CD4-positive, alpha-beta T cell treated with Interleukin-17A for 1 hour (primary cell): ENCODE data around the gene MYO7B.
"Not testable (repeated sequence)": the region's sequence is repeated elsewhere in the genome, so short reads cannot be mapped to it uniquely, and the experiment has no call there.

Experiments
- DNase-seq: peaks from one replicate; pipeline ENCODE4 v3.0.0-alpha.2; 2020

Gene MYO7B

GRCh38 chr2:127524198-127524834, 11.2 kb upstream of the MYO7B start:
- DNase-seq, result not testable (repeated sequence)

- DNase-seq, result peak; percentile 17
Measured at GRCh38 chr2:127525691-127526131, 9.8 kb upstream of the MYO7B start.

GRCh38 chr2:127526132-127527000, 9.1 kb upstream of the MYO7B start, which contains the start of gene IWS1:
IWS1 (minus strand) TSS chr2:127526489; CDS start chr2:127526208, 281 bp downstream.
- DNase-seq, result peak; percentile 94

- no peak for DNase-seq
Measured at GRCh38 chr2:127527001-127527804, 8.3 kb upstream of the MYO7B start.

DNA sequence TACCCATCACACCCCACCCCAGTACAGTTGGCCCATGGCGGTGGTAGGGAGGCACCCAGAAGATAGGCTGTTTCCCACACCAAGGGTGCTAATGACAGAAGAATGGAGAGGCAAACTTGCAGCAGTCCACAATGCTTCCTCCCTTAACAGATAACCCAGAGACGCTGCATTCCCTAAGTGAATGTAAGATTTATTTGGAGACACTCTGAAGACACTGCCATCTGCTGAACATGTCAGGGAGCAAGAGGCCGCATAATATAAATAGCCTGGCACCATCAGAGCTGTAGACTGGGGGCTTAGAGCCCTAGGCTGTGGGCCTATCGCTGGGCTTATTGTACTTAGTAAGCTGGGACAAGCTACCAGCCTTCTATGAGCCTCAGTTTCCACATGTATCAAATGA, 7.0 kb upstream of the MYO7B start:
- no peak for DNase-seq

DNA sequence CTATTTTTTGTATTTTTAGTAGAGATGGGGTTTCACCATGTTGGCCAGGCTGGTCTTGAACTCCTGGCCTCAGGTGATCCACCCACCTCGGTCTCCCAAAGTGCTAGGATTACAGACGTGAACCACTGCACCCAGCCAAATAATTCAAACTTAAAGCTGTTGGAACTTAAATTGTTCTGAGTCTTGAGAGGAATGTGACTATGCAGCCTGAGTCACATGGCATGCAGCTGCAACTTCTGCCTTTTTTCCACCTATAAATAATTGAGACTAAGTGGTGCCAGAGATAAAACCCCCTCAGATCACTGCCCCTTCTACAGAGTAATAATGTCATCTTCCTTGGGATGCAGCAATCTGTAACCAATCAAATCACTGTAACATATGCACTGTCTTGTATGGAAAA, 6.1 kb upstream of the MYO7B start:
- not testable (repeated sequence) for DNase-seq

DNA sequence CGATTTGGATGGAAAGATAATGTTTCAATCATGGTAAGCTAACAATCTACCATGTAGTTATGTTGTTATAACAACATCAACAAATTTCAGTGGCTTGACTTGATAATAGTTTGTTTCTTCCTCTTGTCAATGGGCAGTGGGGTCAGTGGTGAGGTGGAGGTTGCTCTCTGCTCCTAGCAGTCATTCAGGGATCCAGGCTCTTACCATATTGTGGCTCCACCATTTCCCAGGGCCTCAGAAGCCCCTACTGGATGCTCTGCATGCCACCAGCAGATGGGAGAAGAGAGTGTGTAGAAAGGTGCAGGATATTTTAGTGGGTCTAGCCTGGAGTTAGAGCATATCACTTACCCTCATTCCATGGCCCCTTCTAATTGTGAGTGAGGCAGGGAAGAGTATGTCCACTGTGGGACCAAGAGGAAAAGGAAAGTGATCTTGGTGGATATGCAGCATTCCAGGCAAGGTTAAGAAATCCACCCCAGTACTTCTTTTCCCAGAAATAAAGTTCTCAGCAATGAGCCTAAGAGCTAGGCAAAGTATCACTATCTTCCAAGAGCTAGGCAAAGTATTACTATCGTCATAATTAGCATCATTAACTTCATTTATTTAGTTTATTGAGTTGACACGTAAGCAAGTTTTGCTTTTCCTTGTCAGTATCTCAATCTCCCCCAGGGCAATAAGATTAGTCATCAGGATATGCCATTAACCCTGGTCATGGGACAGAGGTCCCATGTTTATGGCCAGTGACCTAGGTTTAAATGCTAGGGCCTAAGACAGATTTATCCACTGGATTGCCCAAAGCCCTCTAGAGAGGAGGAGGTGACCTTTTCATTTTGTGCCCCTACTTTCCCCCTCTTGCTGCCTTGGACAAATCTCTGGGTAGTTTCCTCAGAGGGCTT, 5.0 kb upstream of the MYO7B start:
- no peak for DNase-seq

DNA sequence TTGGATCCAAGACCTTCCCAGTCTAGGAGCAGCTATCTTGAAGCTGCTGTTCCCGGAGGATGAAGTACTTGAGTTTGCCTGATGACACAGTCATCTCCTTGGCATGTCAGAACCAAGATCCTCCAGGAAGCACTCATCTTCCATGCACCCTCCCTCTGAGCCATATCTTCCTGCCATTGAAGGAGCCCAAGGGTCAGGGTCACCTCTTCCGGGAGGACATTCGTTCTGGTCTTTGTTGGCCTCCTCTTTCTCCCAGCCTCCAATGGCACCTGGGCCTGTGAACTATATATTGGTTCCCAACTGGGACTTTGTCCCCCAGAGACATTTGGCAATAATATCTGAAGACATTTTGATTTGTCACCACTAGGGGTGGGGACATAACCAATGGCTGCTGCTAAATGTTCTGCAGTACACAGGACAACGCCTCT, 4.2 kb upstream of the MYO7B start:
- no peak for DNase-seq

DNA sequence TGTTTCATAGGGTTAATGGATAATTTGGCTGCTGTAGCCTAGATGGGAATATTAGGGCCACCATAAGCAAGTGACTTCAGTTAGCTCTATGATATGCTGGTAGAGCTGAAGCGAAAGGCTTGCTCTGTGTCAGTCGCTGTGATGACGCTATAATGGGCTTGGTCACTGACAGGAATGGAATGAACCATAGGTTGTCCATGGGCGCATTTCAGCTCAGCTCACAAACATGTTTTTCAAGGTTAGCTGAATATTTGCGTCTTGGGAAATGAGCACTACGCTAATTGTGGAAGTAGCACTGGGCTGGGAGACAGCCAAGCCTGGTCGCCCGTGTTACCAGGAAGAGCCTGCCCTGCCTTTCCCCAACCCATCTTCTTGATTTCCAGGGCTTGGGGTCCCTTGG, 3.2 kb upstream of the MYO7B start:
- no peak for DNase-seq

DNA sequence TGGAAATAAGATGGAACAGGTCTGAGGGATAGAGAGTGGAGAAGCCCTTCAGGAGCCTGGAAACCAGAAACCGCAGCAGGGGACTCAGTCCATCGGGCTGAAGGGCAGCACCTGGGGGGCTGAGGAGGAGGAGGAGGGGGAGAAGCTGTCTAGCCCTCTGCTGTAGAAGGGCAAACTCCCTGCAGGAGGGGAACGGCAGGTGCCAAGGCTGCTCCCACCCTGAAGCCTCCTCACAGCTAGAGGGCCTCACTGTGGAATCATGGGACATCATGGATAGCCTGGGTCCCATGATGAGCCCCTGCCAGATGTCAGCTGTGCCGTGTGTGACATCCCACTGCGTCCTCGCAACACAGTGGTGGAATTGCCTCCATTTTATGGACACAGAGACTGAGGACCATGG, 435 bp downstream of the MYO7B start:
- no peak for DNase-seq

DNA sequence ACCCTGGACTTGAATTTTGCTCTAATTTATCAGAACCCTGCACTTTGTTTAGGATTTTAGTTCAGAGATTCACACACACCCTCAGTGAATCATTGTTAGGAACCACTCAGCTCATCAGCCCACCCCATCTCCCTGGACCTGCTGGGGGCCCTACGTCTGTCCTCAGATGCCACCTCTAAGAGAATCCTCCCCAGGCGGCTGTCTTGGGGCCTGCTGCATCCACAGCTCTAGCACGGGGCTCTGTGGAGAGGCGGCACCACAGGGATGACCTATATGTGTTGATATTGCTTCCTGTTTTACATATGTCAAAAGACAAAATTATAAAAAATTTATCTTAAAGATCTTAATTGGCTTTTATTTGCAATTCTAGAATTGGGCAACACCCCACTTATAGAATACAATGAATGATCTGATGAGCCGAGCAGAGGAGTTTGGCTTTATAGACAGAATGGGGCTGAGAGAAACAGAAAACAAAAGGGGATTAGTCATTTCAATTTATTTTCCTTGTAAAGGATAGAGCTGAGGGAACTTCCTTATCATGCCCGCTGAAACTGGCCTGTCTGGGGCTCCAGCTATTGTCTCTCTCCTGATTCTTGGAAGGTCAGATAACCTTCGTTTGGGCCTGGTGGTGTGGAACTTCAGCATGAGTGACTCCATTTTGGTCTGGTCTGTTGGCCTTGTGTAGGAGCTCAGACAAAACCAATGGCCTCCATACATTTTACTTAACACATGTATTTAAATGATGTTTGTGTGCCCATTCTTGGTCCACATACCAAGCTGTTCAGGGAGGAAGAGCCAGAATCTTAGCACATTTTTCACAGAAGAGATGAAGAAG, 1.4 kb downstream of the MYO7B start:
- no peak for DNase-seq

DNA sequence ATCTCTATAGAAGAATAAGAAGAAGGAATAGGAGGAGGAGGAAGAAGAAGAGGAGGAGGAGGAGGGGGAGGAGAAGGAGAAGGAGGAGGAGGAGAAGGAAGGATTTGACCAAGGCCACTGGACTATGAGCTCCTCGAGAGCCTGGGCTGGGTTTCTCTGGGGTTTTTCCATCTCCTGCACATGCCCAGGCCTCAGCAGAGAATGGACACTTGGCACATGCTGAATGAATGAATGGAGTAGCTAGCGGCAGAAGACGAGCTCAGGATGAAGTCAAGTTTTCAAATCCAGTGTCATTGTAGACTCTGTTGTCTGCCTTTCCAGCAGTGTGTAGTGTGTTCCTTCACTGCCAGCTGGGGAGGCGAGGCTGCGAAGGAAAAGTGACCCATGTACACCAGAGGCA, 2.2 kb downstream of the MYO7B start:
- no peak for DNase-seq

- no peak for DNase-seq
Measured at GRCh38 chr2:127541809-127542208, 6.3 kb downstream of the MYO7B start.

GRCh38 chr2:127542231-127542630, 6.7 kb downstream of the MYO7B start:
- no peak for DNase-seq

GRCh38 chr2:127543013-127543501, 7.6 kb downstream of the MYO7B start:
- DNase-seq, result not testable (repeated sequence)

DNA sequence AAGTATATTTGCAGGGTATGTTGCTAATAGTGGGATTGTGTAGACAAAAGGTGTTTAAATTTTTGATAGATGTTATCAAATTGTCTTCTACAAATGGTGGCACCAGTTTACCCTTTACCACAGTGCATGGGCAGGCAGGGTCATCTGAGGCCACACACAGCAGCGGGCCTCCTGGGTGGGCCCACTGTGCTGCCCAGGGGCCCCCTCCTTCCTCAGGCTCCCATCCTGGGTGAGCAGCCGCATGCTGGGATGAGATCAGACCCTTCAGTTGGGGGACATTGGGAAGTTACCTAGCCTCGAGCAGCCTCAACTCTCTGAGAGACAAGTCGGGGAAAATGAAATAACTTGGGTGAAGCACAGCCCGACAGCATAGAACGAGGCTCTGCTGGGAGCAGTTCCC, 9.7 kb downstream of the MYO7B start:
- DNase-seq, result no peak

DNA sequence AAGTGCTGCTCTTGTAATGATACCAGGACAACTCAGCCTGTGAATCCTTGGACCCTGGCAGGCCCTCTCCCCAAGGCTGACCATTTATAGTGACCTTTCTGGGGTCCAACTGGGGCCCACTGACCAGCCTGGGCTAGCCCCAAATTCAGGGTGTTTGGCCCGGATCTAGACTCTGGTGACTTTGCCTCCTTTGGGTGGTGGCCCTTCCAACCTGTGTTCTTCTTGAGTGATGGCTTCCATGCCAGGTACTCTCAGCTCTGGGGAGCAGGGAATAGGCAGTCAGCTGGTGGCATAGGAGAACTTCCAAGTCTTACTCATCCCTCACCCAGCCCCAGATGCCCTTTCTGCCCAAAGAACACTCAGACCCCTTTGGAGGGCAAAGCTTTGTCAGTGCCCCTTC, 10.3 kb downstream of the MYO7B start:
- DNase-seq, result no peak

GRCh38 chr2:127546797-127547196, 11.3 kb downstream of the MYO7B start:
- no peak for DNase-seq

DNA sequence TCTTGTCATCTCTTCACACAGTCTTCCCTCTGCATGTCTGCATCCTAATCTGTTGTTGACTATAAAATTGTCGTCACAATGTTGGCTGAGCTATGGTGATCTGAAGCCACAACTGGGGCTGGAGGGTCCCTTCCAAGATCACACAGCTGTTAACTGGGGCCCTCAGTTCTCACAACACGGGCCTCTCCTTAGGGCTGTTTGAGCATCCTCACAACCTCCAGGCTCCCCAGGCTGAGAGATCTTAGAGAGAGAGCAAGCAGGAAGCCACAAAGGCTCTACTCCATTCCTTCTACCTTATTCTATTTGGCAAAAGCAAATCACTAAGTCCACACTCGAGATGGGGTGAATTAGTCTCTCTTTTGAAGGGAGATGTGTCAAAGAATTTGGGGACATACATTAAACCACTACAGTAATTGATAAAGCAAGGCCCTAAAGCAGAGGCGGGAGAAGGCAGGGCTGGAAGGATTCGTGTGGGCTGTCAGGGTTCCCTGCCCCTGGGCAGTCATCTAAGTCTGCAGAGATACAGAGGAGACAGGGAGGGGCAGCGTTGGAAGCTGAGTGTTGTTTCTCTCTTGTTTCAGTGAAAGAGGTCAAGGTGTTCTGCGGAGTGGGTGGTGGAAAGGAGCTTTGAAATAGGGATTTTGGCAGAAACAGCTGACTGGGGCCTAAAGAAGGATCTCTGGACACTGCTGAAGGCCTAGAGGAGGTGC, 15.9 kb downstream of the MYO7B start:
- DNase-seq, result no peak

- no peak for DNase-seq
Measured at GRCh38 chr2:127552336-127552735, 16.9 kb downstream of the MYO7B start.
